Loucy (cell line): ENCODE data around the gene PRDM10.
"Not testable (repeated sequence)": the region's sequence is repeated elsewhere in the genome, so short reads cannot be mapped to it uniquely, and the experiment has no call there.

ENCODE experiments used
- H2AFZ ChIP-seq: fragments of 200-600 bp; sonication (generic); 2 replicates; pipeline ENCODE4 v1.6.0; 2016; ENCODE audit warnings: antibody characterized with exemption, mild to moderate bottlenecking, low read length, moderate library complexity
- H3F3A ChIP-seq: fragments of 200-600 bp; 2 replicates; pipeline ENCODE4 v1.6.0; 2016; ENCODE audit warnings: antibody characterized with exemption, low read depth, mild to moderate bottlenecking
- H3K27me3 ChIP-seq: fragments of 200-600 bp; sonication (generic); 2 replicates; pipeline ENCODE4 v1.6.1; 2014; ENCODE audit warnings: low read length, mild to moderate bottlenecking; ENCODE audit not compliant: insufficient read depth, poor library complexity, severe bottlenecking
- H3K36me3 ChIP-seq: fragments of 200-600 bp; sonication (generic); 2 replicates; pipeline ENCODE4 v1.6.1; 2016; ENCODE audit warnings: low read length; ENCODE audit not compliant: insufficient read depth
- H3K4me1 ChIP-seq: fragments of 200-600 bp; sonication (generic); 2 replicates; pipeline ENCODE4 v1.5.1; 2014; ENCODE audit warnings: low read length, mild to moderate bottlenecking; ENCODE audit not compliant: insufficient read depth, poor library complexity, severe bottlenecking
- H3K4me2 ChIP-seq: fragments of 200-600 bp; sonication (generic); 2 replicates; pipeline ENCODE4 v1.6.0; 2014; ENCODE audit warnings: antibody characterized with exemption, low read length, low read depth, mild to moderate bottlenecking; ENCODE audit not compliant: poor library complexity, severe bottlenecking
- H3K4me3 ChIP-seq: fragments of 200-600 bp; sonication (generic); 2 replicates; pipeline ENCODE4 v1.5.1; 2014; ENCODE audit warnings: low read length, mild to moderate bottlenecking, mixed read lengths; ENCODE audit not compliant: poor library complexity, severe bottlenecking
- H3K79me2 ChIP-seq: fragments of 200-600 bp; sonication (generic); 2 replicates; pipeline ENCODE4 v1.6.1; 2014; ENCODE audit warnings: low read length; ENCODE audit not compliant: insufficient read depth
- H3K9ac ChIP-seq: fragments of 200-600 bp; sonication (generic); 2 replicates; pipeline ENCODE4 v1.6.0; 2014; ENCODE audit warnings: mild to moderate bottlenecking, low read depth, low read length, moderate library complexity; ENCODE audit not compliant: poor library complexity, severe bottlenecking
- H3K9me2 ChIP-seq: fragments of 200-600 bp; sonication (generic); replicated peaks from 2 replicates; pipeline ENCODE4 v1.6.1; 2016; ENCODE audit warnings: low read depth, low read length, mixed read lengths
- H3K9me3 ChIP-seq: fragments of 200-600 bp; sonication (generic); 2 replicates; pipeline ENCODE4 v1.6.1; 2014; ENCODE audit warnings: mild to moderate bottlenecking, antibody characterized with exemption, low read length, low read depth; ENCODE audit not compliant: insufficient read depth
- H4K20me1 ChIP-seq: fragments of 200-600 bp; sonication (generic); 2 replicates; pipeline ENCODE4 v1.6.0; 2014; ENCODE audit warnings: antibody characterized with exemption, low read length, mild to moderate bottlenecking; ENCODE audit not compliant: insufficient read depth, poor library complexity, severe bottlenecking
- CTCF ChIP-seq: fragments of 200-600 bp; sonication (generic); conservative IDR thresholded peaks from 2 replicates; pipeline ENCODE4 v1.5.1; 2014; ENCODE audit warnings: mild to moderate bottlenecking, antibody characterized with exemption, low read length
- EZH2phosphoT487 ChIP-seq: fragments of 200-600 bp; IDR thresholded peaks from 2 replicates; pipeline ENCODE4 v1.6.1; 2018; ENCODE audit warnings: antibody characterized with exemption, mild to moderate bottlenecking, moderate library complexity, borderline replicate concordance

The PRDM10 gene

GRCh38 chr11:129960216-129961214, 42.1 kb downstream of the PRDM10 start:
- TF ChIP-seq CTCF: no peak
- no peak for TF ChIP-seq EZH2phosphoT487
- H3K9ac ChIP-seq: no peak overlapping the region
- peaks cover 16% of the 10 kb centered on the region; the same call in 1 of the 2 replicates for H3K36me3 ChIP-seq
- no peaks in the 10 kb centered on the region for H4K20me1 ChIP-seq
- no peak overlapping the region for H3K4me2 ChIP-seq
- H3K79me2 ChIP-seq: no peaks in the 10 kb centered on the region
- no peaks in the 10 kb centered on the region for H3K9me2 ChIP-seq
- H3K9me3 ChIP-seq: no peaks in the 10 kb centered on the region
- no peaks in the 10 kb centered on the region for H3K27me3 ChIP-seq
- H3K4me1 ChIP-seq: no peaks in the 10 kb centered on the region
- H2AFZ ChIP-seq: no peak overlapping the region
- H3F3A ChIP-seq: no peaks in the 10 kb centered on the region
- H3K4me3 ChIP-seq: no peak overlapping the region

- no peak overlapping the region for H2AFZ ChIP-seq
Observed at GRCh38 chr11:129959687-129960086, 42.9 kb downstream of the PRDM10 start.

GRCh38 chr11:129955282-129955681, 47.4 kb downstream of the PRDM10 start:
- Histone ChIP-seq H3K4me2 (no peak overlapping the region), H3K36me3 (peaks cover 15% of the 10 kb centered on the region; the same call in 1 of the 2 replicates), H2AFZ (no peak overlapping the region), H3K9ac (no peak overlapping the region), H3K27me3 (no peaks in the 10 kb centered on the region), H3F3A (no peaks in the 10 kb centered on the region), H4K20me1 (no peaks in the 10 kb centered on the region), H3K4me1 (no peaks in the 10 kb centered on the region), H3K79me2 (no peaks in the 10 kb centered on the region), H3K4me3 (no peak overlapping the region), H3K9me3 (no peaks in the 10 kb centered on the region), H3K9me2 (no peaks in the 10 kb centered on the region)
- TF ChIP-seq EZH2phosphoT487: no peak
- no peak for TF ChIP-seq CTCF

More at GRCh38 chr11:129959687-129960086, 42.9 kb downstream of the PRDM10 start:
- Histone ChIP-seq H3K4me2 (no peak overlapping the region), H3K9me2 (no peaks in the 10 kb centered on the region), H3K79me2 (no peaks in the 10 kb centered on the region), H4K20me1 (no peaks in the 10 kb centered on the region), H3K4me3 (no peak overlapping the region), H3K27me3 (no peaks in the 10 kb centered on the region), H3F3A (no peaks in the 10 kb centered on the region), H3K9ac (no peak overlapping the region), H3K9me3 (no peaks in the 10 kb centered on the region), H3K36me3 (peaks cover 16% of the 10 kb centered on the region; the same call in 1 of the 2 replicates), H3K4me1 (no peaks in the 10 kb centered on the region)
- TF ChIP-seq EZH2phosphoT487: no peak
- TF ChIP-seq CTCF: no peak

GRCh38 chr11:129954703-129955102, 47.9 kb downstream of the PRDM10 start:
- H3K9me3 ChIP-seq, H3K27me3 ChIP-seq, H2AFZ ChIP-seq, H3K9ac ChIP-seq, H3K4me1 ChIP-seq, H4K20me1 ChIP-seq, H3F3A ChIP-seq, H3K4me3 ChIP-seq, H3K4me2 ChIP-seq, H3K79me2 ChIP-seq, H3K9me2 ChIP-seq: not testable (repeated sequence)
- peaks cover 12% of the 10 kb centered on the region; the same call in 1 of the 2 replicates for H3K36me3 ChIP-seq
